DOHH2 (cell line): ENCODE results near the gene OAS2.

ENCODE experiments used
- CTCF ChIP-seq: fragments of 200-600 bp; sonication (generic); IDR thresholded peaks from one replicate; pipeline ENCODE4 v1.5.1; 2014; ENCODE audit warnings: antibody characterized with exemption, mild to moderate bottlenecking, low read depth, low read length; ENCODE audit not compliant: poor library complexity, severe bottlenecking
- EZH2phosphoT487 ChIP-seq: fragments of 200-600 bp; sonication (generic); IDR thresholded peaks from 2 replicates; pipeline ENCODE4 v1.6.1; 2017; ENCODE audit warnings: borderline replicate concordance, mild to moderate bottlenecking, antibody characterized with exemption, low read length, moderate library complexity, mixed read lengths

GRCh38 chr12:112996501-112996900, 18.2 kb downstream of the OAS2 start:
- TF ChIP-seq CTCF = no peak
- TF ChIP-seq EZH2phosphoT487 = no peak
